Measurements from ENCODE around the gene LMX1B. TPM values are rescaled to one million over a fixed set of nuclear protein-coding genes. Genes with fewer than 3 reads are reported as not detected.

Gene LMX1B
- total RNA-seq, 1 experiment from 2014 or later = not detected

DNA sequence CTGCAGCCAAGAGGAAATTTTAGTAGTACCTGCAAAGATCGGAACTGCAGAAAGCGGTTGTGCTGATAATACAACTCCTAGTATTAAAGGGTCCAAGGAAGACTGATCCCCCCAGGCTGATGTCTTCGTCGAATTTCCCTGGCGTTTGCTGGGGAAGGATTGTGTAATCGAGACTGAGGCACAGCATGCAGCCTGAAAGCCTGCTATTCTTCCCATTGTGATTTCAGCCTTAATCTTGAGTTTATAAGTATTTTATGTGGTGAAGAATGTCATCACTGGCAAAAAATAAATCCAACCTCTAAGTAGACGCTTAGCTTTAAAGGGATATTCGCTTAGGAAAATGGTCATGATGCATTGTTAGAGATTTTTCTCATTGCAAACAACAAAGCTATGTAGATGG lies 21.3 kb upstream of the LMX1B start:
- no peak for DNase-seq
- no TSS peak for BruUV-seq (replicated peaks)
- Mint-ChIP-seq H3K4me3 (ENCODE audit: low read depth, unreplicated experiment) (no peak overlapping the region), H3K27me3 (ENCODE audit: unreplicated experiment) (peaks cover 49% of the 10 kb centered on the region), H3K9me3 (ENCODE audit: low read depth, unreplicated experiment) (no peaks in the 10 kb centered on the region), H3K36me3 (ENCODE audit: insufficient read depth, unreplicated experiment) (no peaks in the 10 kb centered on the region), H3K4me1 (ENCODE audit: low read depth, unreplicated experiment) (no peaks in the 10 kb centered on the region), H3K27ac (ENCODE audit: unreplicated experiment) (no peak overlapping the region)
- no peak for TF ChIP-seq CTCF (IDR thresholded peaks at IDR 0.05; ENCODE audit: unreplicated experiment)
- CTCF ChIA-PET = interaction anchor here (0.5 kb wide), 1 partner anchor 554 kb away, joined by 5 read pairs; no protein-coding TSS in a partner anchor
- intact Hi-C loops (cut with micrococcal nuclease; ENCODE audit: unreplicated experiment) = no loop called here

- intact Hi-C loops (cut with micrococcal nuclease; ENCODE audit: unreplicated experiment) = no loop called here
- H3K4me1 Mint-ChIP-seq (ENCODE audit: low read depth, unreplicated experiment) = no peaks in the 10 kb centered on the region
- no peak overlapping the region for H3K27ac Mint-ChIP-seq (ENCODE audit: unreplicated experiment)
- H3K4me3 Mint-ChIP-seq (ENCODE audit: low read depth, unreplicated experiment) = no peak overlapping the region
- TF ChIP-seq CTCF (IDR thresholded peaks at IDR 0.05; ENCODE audit: unreplicated experiment) = no peak
- no TSS peak for BruUV-seq (replicated peaks)
- CTCF ChIA-PET = no interaction called here
- H3K9me3 Mint-ChIP-seq (ENCODE audit: low read depth, unreplicated experiment) = no peaks in the 10 kb centered on the region
- DNase-seq = no peak
- peaks cover 57% of the 10 kb centered on the region for H3K27me3 Mint-ChIP-seq (ENCODE audit: unreplicated experiment)
- no peaks in the 10 kb centered on the region for H3K36me3 Mint-ChIP-seq (ENCODE audit: insufficient read depth, unreplicated experiment)
Measured at GRCh38 chr9:126595982-126596381, 17.7 kb upstream of the LMX1B start.

DNA sequence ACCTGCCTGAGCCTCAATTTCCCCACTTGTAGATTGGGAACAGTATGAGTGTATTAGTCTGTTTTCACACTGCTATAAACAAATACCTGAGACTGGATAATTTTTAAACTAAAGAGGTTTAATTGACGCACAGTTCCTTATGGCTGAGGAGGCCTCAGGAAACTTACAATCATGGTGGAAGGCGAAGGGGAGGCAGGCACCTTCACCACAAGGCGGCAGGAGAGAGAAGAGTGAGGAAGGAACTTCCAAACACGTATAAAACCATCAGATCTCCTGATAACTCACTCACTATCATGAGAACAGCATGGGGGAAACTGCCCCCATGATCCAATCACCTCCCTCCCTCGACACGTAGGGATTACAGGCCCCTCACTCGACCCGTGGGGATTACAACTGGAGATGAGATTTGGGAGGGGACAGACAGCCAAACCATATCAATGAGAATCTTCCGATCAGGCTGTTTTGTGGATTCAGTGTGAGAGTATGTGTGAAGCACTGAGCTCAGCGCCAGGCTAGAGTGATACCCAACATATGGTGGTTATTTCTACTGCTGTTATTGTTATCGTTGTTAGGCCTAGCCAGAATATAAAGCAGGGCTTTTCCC lies 14.6 kb upstream of the LMX1B start:
- no peak for DNase-seq
- no peak overlapping the region for H3K4me3 Mint-ChIP-seq (ENCODE audit: low read depth, unreplicated experiment)
- no peak overlapping the region for H3K27ac Mint-ChIP-seq (ENCODE audit: unreplicated experiment)
- H3K4me1 Mint-ChIP-seq (ENCODE audit: low read depth, unreplicated experiment) = no peaks in the 10 kb centered on the region
- intact Hi-C loops (cut with micrococcal nuclease; ENCODE audit: unreplicated experiment) = no loop called here
- BruUV-seq (replicated peaks) = no TSS peak
- H3K9me3 Mint-ChIP-seq (ENCODE audit: low read depth, unreplicated experiment) = no peaks in the 10 kb centered on the region
- CTCF ChIA-PET = interaction anchor here (0.6 kb wide), 1 partner anchor 11 kb away, joined by 5 read pairs; no protein-coding TSS in a partner anchor
- no peaks in the 10 kb centered on the region for H3K36me3 Mint-ChIP-seq (ENCODE audit: insufficient read depth, unreplicated experiment)
- peaks cover 69% of the 10 kb centered on the region for H3K27me3 Mint-ChIP-seq (ENCODE audit: unreplicated experiment)
- no peak for TF ChIP-seq CTCF (IDR thresholded peaks at IDR 0.05; ENCODE audit: unreplicated experiment)

- Mint-ChIP-seq H3K9me3 (ENCODE audit: low read depth, unreplicated experiment) (no peaks in the 10 kb centered on the region), H3K4me3 (ENCODE audit: low read depth, unreplicated experiment) (no peak overlapping the region), H3K4me1 (ENCODE audit: low read depth, unreplicated experiment) (no peaks in the 10 kb centered on the region), H3K27me3 (ENCODE audit: unreplicated experiment) (peaks cover 55% of the 10 kb centered on the region), H3K27ac (ENCODE audit: unreplicated experiment) (no peak overlapping the region), H3K36me3 (ENCODE audit: insufficient read depth, unreplicated experiment) (no peaks in the 10 kb centered on the region)
- intact Hi-C loops (cut with micrococcal nuclease; ENCODE audit: unreplicated experiment) = no loop called here
- no peak for DNase-seq
- no peak for TF ChIP-seq CTCF (IDR thresholded peaks at IDR 0.05; ENCODE audit: unreplicated experiment)
- CTCF ChIA-PET = no interaction called here
- no TSS peak for BruUV-seq (replicated peaks)
Measured at GRCh38 chr9:126604059-126605055, 9.4 kb upstream of the LMX1B start.

Measured in Calu3 (cell line).